Panc1 (cell line): ENCODE data around the gene CDK4. TPM values are rescaled to one million over a fixed set of nuclear protein-coding genes. Genes with fewer than 3 reads are reported as not detected.

Source experiments
- ATAC-seq: fragments of 200-7000 bp; cut with Tn5 transposase; 2 replicates; pipeline ENCODE4 v1.9.1; 2020; ENCODE audit warnings: mild to moderate bottlenecking, moderate library complexity
- BruUV-seq: library from RNA; stranded (reverse); fragments of 400-500 nt; replicated peaks from 2 replicates; lab custom pipeline; 2021; lab: Mats Ljungman, UMichigan
- CTCF ChIA-PET: fragments of 300-600 bp; sonication (Branson Sonifier 250); formaldehyde crosslinking; loops from one replicate; lab custom pipeline; 2022; ENCODE audit warnings: antibody characterized with exemption; lab: Charles Lee
- POLR2A ChIA-PET: fragments of 300-600 bp; sonication (Branson Sonifier 250); formaldehyde crosslinking; loops from one replicate; lab custom pipeline; 2022; ENCODE audit warnings: antibody characterized with exemption; lab: Charles Lee
- DNase-seq: peaks from one replicate; pipeline ENCODE4 v3.0.0-alpha.2; 2010; ENCODE audit warnings: low read depth, low spot score
- H3K27ac ChIP-seq: 2 replicates; pipeline ENCODE4 v1.5.1; 2011; ENCODE audit warnings: mild to moderate bottlenecking, low read length, inconsistent platforms
- H3K27me3 ChIP-seq: fragments of 200-500 bp; sonication (Bioruptor generic); 2 replicates; pipeline ENCODE4 v1.6.0; 2014; ENCODE audit warnings: low read length, inconsistent platforms; ENCODE audit not compliant: control insufficient read depth, insufficient read depth
- H3K36me3 ChIP-seq: fragments of 200-500 bp; sonication (Bioruptor generic); 2 replicates; pipeline ENCODE4 v1.5.1; 2014; ENCODE audit warnings: inconsistent platforms, mild to moderate bottlenecking, low read length, moderate library complexity; ENCODE audit not compliant: control insufficient read depth, insufficient read depth
- H3K4me1 ChIP-seq: 2 replicates; pipeline ENCODE4 v1.5.1; 2011; ENCODE audit warnings: inconsistent platforms, mild to moderate bottlenecking, low read length, moderate library complexity; ENCODE audit not compliant: control insufficient read depth, insufficient read depth
- H3K4me3 ChIP-seq, 2 experiments: 2 replicates each; pipeline ENCODE4 v1.5.1; 2011 to 2012; ENCODE audit warnings: low read depth in 2 of 2, low read length in 2 of 2, mild to moderate bottlenecking in 2 of 2, inconsistent platforms in 1 of 2, moderate library complexity in 1 of 2
- H3K9me3 ChIP-seq: fragments of 200-500 bp; sonication (Bioruptor generic); 2 replicates; pipeline ENCODE4 v1.5.1; 2014; ENCODE audit warnings: low read depth, mild to moderate bottlenecking, inconsistent platforms, low read length, moderate library complexity; ENCODE audit not compliant: control insufficient read depth, insufficient read depth
- CTCF ChIP-seq: fragments of 450-650 bp; IDR thresholded peaks from 2 replicates; pipeline ENCODE4 v1.5.1; 2017; ENCODE audit warnings: mild to moderate bottlenecking
- POLR2AphosphoS5 ChIP-seq: IDR thresholded peaks from 2 replicates; pipeline ENCODE4 v1.6.1; 2012; ENCODE audit warnings: mild to moderate bottlenecking, low read depth, low read length, moderate library complexity
- REST ChIP-seq, 2 experiments: IDR thresholded peaks; 2 replicates each; pipeline ENCODE4 v1.6.1; 2011 to 2012; ENCODE audit warnings: low read depth in 2 of 2, control low read depth in 1 of 2, low read length in 1 of 2, mild to moderate bottlenecking in 1 of 2, moderate library complexity in 1 of 2; ENCODE audit not compliant: insufficient read depth in 1 of 2
- SIN3A ChIP-seq: IDR thresholded peaks from 2 replicates; pipeline ENCODE4 v1.6.1; 2012; ENCODE audit warnings: low read depth, mild to moderate bottlenecking, low read length, moderate library complexity, borderline replicate concordance; ENCODE audit not compliant: insufficient read depth
- TCF7L2 ChIP-seq: IDR thresholded peaks from 2 replicates; pipeline ENCODE4 v1.6.1; 2011; ENCODE audit warnings: mild to moderate bottlenecking, low read depth, low read length, inconsistent platforms
- in situ Hi-C: cut with HindIII; loops from 2 replicates; pipeline ENCODE4 v1.10.0; 2016; ENCODE audit warnings: low sequenced_read_pairs, low pct_unique_long_range_greater_than_20kb
- intact Hi-C: fragments of 100-400 bp; cut with micrococcal nuclease; formaldehyde crosslinking; loops from one replicate; pipeline ENCODE4 v1.10.0; 2022; ENCODE audit not compliant: unreplicated experiment
- total RNA-seq: library from RNA; stranded (reverse); gene quantifications from one replicate; pipeline ENCODE4 v1.2.1, GENCODE V29; 2021; ENCODE audit not compliant: unreplicated experiment

CDK4 gene
- total RNA-seq, 1 experiment from 2014 or later: 201 TPM

- TF ChIP-seq REST (IDR thresholded peaks at IDR 0.05; ENCODE audit: insufficient read depth in 1 of 2, low read depth in 2 of 2, low read length in 1 of 2): no peak
- TF ChIP-seq CTCF: no peak
- TF ChIP-seq POLR2AphosphoS5: no peak
- TF ChIP-seq TCF7L2: no peak
- TF ChIP-seq SIN3A: no peak
- in situ Hi-C loops (no loop called here), intact Hi-C loops (no loop called here)
- Histone ChIP-seq H3K4me1 (peaks cover 15% of the 10 kb centered on the region), H3K27ac (peak overlapping the region; percentile 64), H3K4me3 (peak overlapping the region; percentile 37 to 57), H3K27me3 (peaks cover 4% of the 10 kb centered on the region; the same call in 1 of the 2 replicates), H3K9me3 (no peaks in the 10 kb centered on the region), H3K36me3 (no peaks in the 10 kb centered on the region; the same call in 1 of the 2 replicates)
- POLR2A ChIA-PET: no interaction called here
- no peak for DNase-seq
- no TSS peak for BruUV-seq
- no peak for ATAC-seq
- CTCF ChIA-PET: no interaction called here
Measured at GRCh38 chr12:57764662-57765002, 12.5 kb upstream of the CDK4 start.

GRCh38 chr12:57763881-57764661, 12.0 kb upstream of the CDK4 start:
- H3K27me3 ChIP-seq: peaks cover 4% of the 10 kb centered on the region; the same call in 1 of the 2 replicates
- BruUV-seq: no TSS peak
- intact Hi-C loops (no loop called here), in situ Hi-C loops (no loop called here)
- peaks cover 15% of the 10 kb centered on the region for H3K4me1 ChIP-seq
- H3K27ac ChIP-seq: no peak overlapping the region
- H3K4me3 ChIP-seq: peak overlapping the region in 1 of 2 experiments; percentile 57; a peak in 1 of 4 replicates
- POLR2A ChIA-PET: no interaction called here
- CTCF ChIA-PET: no interaction called here
- TF ChIP-seq REST (IDR thresholded peaks at IDR 0.05; ENCODE audit: insufficient read depth in 1 of 2, low read depth in 2 of 2, low read length in 1 of 2) (no peak), POLR2AphosphoS5 (no peak), CTCF (no peak), SIN3A (no peak), TCF7L2 (no peak)
- no peaks in the 10 kb centered on the region for H3K9me3 ChIP-seq
- H3K36me3 ChIP-seq: no peaks in the 10 kb centered on the region; the same call in 1 of the 2 replicates
- ATAC-seq (no peak), DNase-seq (no peak)
